GM12801 (cell line): ENCODE data around the gene ADGB.

Experiments used
- TF ChIP-seq, protein P1 (sequence below): IDR thresholded peaks from one replicate; pipeline ENCODE4 v1.5.1; 2011; ENCODE audit warnings: control low read depth; ENCODE audit not compliant: insufficient read length; ENCODE audit errors: extremely low read depth

ADGB gene

DNA sequence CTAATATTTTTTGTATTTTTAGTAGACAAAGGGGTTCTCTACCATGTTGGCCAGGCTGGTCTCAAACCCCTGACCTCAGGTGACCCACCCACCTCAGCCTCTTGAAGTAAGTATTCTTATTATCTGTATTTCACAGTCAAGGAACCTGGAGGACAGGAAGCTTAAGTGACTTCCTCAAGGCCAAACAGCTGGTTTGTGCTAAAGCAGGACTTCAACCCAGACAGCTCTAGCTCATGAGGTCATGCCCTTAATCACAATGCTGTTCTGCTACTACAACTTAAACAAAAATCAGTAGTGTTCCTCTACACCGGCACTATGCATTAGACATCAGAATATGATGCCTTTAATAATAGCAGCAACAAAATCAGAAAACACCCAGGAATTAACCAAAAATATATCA, 168.9 kb downstream of the ADGB start:
- TF ChIP-seq, protein P1, sequence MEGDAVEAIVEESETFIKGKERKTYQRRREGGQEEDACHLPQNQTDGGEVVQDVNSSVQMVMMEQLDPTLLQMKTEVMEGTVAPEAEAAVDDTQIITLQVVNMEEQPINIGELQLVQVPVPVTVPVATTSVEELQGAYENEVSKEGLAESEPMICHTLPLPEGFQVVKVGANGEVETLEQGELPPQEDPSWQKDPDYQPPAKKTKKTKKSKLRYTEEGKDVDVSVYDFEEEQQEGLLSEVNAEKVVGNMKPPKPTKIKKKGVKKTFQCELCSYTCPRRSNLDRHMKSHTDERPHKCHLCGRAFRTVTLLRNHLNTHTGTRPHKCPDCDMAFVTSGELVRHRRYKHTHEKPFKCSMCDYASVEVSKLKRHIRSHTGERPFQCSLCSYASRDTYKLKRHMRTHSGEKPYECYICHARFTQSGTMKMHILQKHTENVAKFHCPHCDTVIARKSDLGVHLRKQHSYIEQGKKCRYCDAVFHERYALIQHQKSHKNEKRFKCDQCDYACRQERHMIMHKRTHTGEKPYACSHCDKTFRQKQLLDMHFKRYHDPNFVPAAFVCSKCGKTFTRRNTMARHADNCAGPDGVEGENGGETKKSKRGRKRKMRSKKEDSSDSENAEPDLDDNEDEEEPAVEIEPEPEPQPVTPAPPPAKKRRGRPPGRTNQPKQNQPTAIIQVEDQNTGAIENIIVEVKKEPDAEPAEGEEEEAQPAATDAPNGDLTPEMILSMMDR = no peak

DNA sequence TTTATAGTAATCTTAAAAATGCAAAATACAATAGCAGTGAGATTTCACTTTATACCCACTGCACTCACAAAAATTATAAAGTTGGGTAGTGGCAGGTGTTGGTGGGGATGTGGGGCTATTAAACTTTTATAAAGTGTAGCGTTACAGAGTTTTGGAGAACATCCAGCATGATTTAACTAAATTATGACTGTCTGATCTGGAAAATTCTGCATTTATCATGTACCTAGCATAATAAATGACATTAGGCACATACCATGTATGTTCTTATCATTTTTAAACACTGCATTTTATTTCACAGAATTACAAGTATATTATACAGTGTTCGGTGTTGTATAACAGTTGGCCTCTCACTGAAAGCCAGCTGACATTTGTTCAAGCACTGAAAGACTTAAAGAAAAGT, 169.9 kb downstream of the ADGB start:
- TF ChIP-seq, protein P1 = no peak

DNA sequence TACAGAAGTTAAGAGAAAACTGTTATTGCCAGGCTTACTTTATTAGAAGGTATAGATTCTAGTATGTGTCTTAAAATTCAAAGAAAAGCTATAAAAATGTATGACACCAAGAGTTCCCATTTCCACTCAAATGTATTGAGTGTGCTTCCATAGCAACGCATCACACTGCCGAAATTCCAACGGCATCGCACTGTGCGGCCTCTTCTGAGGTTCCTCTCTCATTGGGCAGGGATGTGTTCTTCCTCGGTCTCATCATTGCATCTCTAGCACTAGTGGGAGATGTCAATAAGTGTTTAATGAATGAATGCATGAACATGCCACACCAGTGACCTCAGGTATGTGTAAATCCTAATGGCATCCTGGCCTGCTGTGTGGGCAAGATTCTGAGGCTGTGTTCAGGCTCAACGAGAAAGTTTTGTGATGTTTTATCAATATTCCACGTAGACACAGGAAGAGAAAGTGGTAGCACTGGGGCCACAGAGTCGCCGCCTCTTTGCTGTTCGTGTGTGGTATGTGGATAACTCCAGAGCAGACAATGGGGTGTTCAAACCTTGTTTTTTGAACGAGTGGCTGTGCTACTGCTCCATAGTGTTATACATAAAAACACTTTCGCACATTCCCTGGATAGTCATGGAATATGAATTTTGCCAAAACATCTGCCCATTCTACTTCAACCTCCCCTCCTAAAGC, 171.6 kb downstream of the ADGB start:
- TF ChIP-seq, protein P1 = no peak

DNA sequence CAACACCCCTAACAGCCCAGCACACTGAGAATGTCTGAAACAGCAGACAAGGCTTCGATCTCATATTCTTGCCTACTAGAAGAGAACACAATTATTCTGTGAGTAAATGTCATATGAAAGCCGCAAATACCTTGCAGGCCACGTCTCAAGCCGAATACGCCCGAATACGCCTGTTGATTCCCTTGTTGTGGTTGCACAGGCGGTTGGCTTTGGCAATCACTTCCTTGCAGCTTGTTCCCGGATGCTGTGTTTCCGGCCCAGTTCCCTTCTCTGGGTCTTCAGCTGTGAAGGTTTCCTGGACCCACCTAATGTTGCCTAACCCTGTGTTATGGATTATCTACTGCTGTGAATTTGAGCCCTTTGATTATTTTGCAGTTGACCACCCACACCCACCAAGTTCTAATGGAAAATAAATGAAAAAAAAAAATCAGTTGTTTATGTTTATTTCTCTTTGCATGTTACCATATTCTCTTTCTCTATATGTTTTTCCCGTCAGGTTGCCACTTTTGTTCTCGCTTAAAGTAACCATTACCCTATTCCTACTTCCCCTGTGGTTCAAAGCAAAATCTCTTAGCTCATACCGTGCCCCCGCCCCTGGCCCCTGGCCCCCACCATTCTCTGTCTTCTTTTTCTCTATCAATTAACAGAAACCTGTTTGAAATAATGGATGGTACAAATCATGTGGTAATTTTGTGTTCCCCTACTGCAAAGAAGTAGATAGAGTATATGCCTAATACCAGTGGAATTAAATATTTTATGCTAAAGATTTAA, 172.4 kb downstream of the ADGB start:
- TF ChIP-seq, protein P1 = no peak

DNA sequence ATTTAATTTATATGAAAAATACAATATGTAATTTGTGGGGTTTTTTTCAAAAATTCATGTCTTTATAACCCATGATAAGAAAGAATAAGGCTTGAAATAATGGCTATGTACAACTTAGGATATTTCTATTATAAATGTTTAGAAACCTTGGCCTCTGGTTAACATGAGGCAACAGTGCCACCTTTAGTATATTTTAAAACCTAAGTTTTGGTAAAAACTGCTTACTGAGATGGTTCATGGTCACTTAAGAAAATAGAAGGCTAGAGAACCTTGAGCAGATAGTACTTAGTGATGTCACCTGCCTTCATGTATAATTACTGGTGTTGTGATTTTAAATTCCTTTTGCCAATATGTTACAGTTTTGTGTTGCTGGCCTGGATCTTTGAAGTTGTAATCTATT, 176.4 kb downstream of the ADGB start:
- TF ChIP-seq, protein P1 = no peak

DNA sequence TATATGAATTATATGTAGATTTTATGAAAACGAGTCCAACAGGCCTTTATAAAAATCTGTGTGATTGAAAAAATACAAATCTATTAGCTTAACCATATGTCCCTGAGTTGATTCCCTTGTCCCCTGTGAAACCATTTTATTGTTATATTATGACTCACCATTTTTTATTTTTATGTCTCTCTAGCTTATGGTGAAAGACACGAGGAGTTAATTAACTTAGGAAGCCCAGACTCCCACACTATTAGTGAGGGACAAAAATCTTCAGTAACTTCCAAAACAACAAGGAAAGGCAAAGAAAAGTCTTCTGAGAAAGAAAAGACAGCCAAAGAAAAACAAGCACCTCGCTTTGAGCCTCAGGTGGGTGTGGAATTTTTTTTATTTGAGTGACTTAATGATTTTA, 183.1 kb downstream of the ADGB start:
- TF ChIP-seq, protein P1 = no peak

DNA sequence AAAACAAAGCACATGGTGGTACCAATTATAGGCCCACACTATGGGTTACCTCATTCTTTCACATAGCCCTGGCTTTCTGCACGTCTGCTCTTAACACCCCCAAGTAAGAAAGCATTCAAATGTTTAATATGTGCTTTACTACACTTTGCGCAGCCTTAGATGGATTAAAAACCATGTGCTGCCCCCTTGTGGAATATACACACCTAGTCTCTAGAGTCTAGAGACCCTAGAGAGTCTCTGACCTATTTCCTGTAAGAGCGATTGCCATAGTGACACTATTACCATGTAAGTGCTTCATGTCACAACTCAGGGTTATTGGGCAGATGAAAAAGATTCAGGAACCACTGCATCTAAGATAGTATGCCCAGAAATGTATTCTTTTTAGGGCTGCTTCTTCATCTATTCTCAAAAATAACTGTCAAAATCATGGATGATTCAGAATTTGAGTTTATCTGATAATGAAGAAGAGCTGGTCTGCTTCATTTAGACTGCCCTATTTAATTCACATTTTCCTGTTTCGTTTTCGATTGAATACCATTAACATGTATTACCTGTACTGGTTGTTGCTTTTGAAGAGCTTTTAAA, 186.3 kb downstream of the ADGB start:
- TF ChIP-seq, protein P1 = no peak
